Ishikawa (cell line): ENCODE data around the gene DRC7.

Experiments
- CEBPB ChIP-seq: IDR thresholded peaks from 2 replicates; pipeline ENCODE4 v1.6.1; 2012
- CREB1 ChIP-seq: IDR thresholded peaks from 2 replicates; pipeline ENCODE4 v1.6.1; 2012; ENCODE audit warnings: low read depth
- EGR1 ChIP-seq: IDR thresholded peaks from 2 replicates; pipeline ENCODE4 v1.6.1; 2012
- EP300 ChIP-seq: IDR thresholded peaks from 2 replicates; pipeline ENCODE4 v1.6.1; 2012; ENCODE audit warnings: borderline replicate concordance
- FOXM1 ChIP-seq: IDR thresholded peaks from 2 replicates; pipeline ENCODE4 v1.6.1; 2012; ENCODE audit warnings: low read depth, borderline replicate concordance
- NFIC ChIP-seq: IDR thresholded peaks from 2 replicates; pipeline ENCODE4 v1.6.1; 2012
- RAD21 ChIP-seq: IDR thresholded peaks from 2 replicates; pipeline ENCODE4 v1.6.1; 2012; ENCODE audit warnings: low read depth
- TAF1 ChIP-seq: IDR thresholded peaks from 2 replicates; pipeline ENCODE4 v1.6.1; 2012; ENCODE audit warnings: low read depth, mild to moderate bottlenecking
- TCF12 ChIP-seq: IDR thresholded peaks from 2 replicates; pipeline ENCODE4 v1.6.1; 2012; ENCODE audit warnings: low read depth
- TEAD4 ChIP-seq: IDR thresholded peaks from 2 replicates; pipeline ENCODE4 v1.6.1; 2012
- USF1 ChIP-seq: IDR thresholded peaks from 2 replicates; pipeline ENCODE4 v1.6.1; 2012
- YY1 ChIP-seq: IDR thresholded peaks from 2 replicates; pipeline ENCODE4 v1.6.1; 2012; ENCODE audit warnings: low read depth
- ZBTB7A ChIP-seq: IDR thresholded peaks from 2 replicates; pipeline ENCODE4 v1.6.1; 2012; ENCODE audit warnings: low read depth
- TF ChIP-seq, protein P1 (sequence below): IDR thresholded peaks from 2 replicates; pipeline ENCODE4 v1.6.1; 2012; ENCODE audit warnings: low read depth, mild to moderate bottlenecking
- TF ChIP-seq, protein P2 (sequence below): IDR thresholded peaks from 2 replicates; pipeline ENCODE4 v1.6.1; 2012

The DRC7 gene

DNA sequence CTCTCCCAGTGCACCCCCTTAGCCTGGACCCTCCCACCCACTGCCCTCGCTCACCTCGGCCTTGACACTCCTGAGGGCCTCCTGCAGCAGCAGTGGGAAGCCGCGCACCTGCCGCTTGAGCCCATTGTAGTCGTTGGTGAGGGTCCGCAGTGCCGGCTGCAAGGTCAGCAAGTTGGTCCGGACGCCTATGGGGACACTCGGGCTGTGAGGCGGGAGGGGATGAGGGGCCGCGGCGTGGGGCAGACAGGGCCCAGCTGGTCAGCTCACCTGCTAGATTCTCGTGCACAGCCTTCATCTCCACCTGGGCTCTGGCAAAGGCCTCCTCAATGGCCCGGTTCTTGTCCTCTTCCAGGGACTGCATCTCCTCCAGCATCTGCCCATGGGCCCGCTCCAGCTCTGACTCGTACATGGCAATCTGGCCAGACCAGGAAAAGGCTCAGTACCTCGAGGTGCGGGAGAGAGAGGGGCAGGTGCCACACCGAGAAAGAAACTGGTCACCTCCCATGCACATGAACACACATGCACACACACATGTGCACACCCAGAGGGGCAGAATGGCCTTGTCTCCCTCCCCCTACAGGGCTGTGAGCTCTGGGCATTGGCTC, 75.0 kb downstream of the DRC7 start:
- no peak for TF ChIP-seq TEAD4
- no peak for TF ChIP-seq TAF1
- no peak for TF ChIP-seq FOXM1
- no peak for TF ChIP-seq EGR1

DNA sequence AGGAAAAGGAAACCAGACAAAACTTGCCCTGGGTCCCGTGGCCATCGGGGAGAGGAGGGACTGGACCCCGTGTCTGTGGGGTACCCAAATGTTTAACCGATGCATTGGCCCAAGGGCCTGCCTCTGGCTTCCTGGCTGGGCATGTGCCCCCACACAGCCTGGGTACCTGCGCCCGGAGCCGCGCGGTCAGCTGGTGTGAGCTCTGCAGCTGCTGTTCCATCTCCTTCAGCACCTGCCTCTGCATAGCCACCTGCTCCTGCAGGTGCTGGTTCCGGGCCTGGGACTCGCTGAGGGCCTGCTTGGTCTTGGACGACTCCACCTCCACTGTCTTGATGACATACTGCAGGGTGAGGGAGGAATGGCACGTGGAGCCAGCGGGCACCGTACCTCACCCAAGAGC, 75.8 kb downstream of the DRC7 start:
- TF ChIP-seq TEAD4 (no peak), USF1 (no peak), CREB1 (no peak), EGR1 (no peak), ZBTB7A (no peak), YY1 (no peak), EP300 (no peak), CEBPB (no peak), FOXM1 (no peak), NFIC (no peak), TAF1 (no peak), RAD21 (no peak), TCF12 (no peak)
- TF ChIP-seq, protein P1, sequence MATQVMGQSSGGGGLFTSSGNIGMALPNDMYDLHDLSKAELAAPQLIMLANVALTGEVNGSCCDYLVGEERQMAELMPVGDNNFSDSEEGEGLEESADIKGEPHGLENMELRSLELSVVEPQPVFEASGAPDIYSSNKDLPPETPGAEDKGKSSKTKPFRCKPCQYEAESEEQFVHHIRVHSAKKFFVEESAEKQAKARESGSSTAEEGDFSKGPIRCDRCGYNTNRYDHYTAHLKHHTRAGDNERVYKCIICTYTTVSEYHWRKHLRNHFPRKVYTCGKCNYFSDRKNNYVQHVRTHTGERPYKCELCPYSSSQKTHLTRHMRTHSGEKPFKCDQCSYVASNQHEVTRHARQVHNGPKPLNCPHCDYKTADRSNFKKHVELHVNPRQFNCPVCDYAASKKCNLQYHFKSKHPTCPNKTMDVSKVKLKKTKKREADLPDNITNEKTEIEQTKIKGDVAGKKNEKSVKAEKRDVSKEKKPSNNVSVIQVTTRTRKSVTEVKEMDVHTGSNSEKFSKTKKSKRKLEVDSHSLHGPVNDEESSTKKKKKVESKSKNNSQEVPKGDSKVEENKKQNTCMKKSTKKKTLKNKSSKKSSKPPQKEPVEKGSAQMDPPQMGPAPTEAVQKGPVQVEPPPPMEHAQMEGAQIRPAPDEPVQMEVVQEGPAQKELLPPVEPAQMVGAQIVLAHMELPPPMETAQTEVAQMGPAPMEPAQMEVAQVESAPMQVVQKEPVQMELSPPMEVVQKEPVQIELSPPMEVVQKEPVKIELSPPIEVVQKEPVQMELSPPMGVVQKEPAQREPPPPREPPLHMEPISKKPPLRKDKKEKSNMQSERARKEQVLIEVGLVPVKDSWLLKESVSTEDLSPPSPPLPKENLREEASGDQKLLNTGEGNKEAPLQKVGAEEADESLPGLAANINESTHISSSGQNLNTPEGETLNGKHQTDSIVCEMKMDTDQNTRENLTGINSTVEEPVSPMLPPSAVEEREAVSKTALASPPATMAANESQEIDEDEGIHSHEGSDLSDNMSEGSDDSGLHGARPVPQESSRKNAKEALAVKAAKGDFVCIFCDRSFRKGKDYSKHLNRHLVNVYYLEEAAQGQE = no peak
- TF ChIP-seq, protein P2, sequence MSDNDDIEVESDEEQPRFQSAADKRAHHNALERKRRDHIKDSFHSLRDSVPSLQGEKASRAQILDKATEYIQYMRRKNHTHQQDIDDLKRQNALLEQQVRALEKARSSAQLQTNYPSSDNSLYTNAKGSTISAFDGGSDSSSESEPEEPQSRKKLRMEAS = no peak

- TF ChIP-seq TEAD4 = no peak
- no peak for TF ChIP-seq NFIC
- TF ChIP-seq TCF12 = no peak
- no peak for TF ChIP-seq YY1
- no peak for TF ChIP-seq CREB1
- TF ChIP-seq USF1 = no peak
- TF ChIP-seq, protein P2 = no peak
- no peak for TF ChIP-seq RAD21
- no peak for TF ChIP-seq TAF1
- TF ChIP-seq EGR1 = no peak
- TF ChIP-seq EP300 = no peak
- TF ChIP-seq, protein P1 = no peak
- TF ChIP-seq FOXM1 = no peak
- TF ChIP-seq CEBPB = no peak
- no peak for TF ChIP-seq ZBTB7A
These were observed 76.7 kb downstream of the DRC7 start for GRCh38 chr16:57771141-57771785.

- no peak for TF ChIP-seq USF1
- no peak for TF ChIP-seq NFIC
- TF ChIP-seq FOXM1 = no peak
- no peak for TF ChIP-seq EP300
- no peak for TF ChIP-seq EGR1
- TF ChIP-seq, protein P1 = no peak
- TF ChIP-seq ZBTB7A = no peak
- no peak for TF ChIP-seq TCF12
- TF ChIP-seq RAD21 = no peak
- no peak for TF ChIP-seq YY1
- TF ChIP-seq TEAD4 = no peak
These were observed 78.4 kb downstream of the DRC7 start for GRCh38 chr16:57773019-57773418.
